Esophagus mucosa (tissue), 1 donor: ENCODE results near the gene SLC7A14. TPM values are rescaled to one million over a fixed set of nuclear protein-coding genes. Genes with fewer than 3 reads are reported as not detected.

ENCODE experiments used
- ATAC-seq: fragments of 200-7000 bp; cut with Tn5 transposase; one replicate; pipeline ENCODE4 v1.9.1; 2020
- total RNA-seq: library from RNA; stranded (reverse); gene quantifications from one replicate; pipeline ENCODE4 v1.2.4, GENCODE V29; 2023
- donor health status: DM: yes; HTN: yes; CAD: no.

Gene SLC7A14
- total RNA-seq, 1 donor from 2014 or later: not detected

- no peak for ATAC-seq
Measured at GRCh38 chr3:170496868-170497140, 89.1 kb downstream of the SLC7A14 start.

GRCh38 chr3:170496026-170496867, 89.6 kb downstream of the SLC7A14 start:
- no peak for ATAC-seq

- ATAC-seq: no peak
Measured at GRCh38 chr3:170494766-170495165, 91.1 kb downstream of the SLC7A14 start.

- no peak for ATAC-seq
Measured at GRCh38 chr3:170493712-170494182, 92.1 kb downstream of the SLC7A14 start.

- no peak for ATAC-seq
Measured at GRCh38 chr3:170491901-170492300, 94.0 kb downstream of the SLC7A14 start.

GRCh38 chr3:170490828-170491560, 94.9 kb downstream of the SLC7A14 start:
- no peak for ATAC-seq

GRCh38 chr3:170488802-170489201, 97.1 kb downstream of the SLC7A14 start:
- ATAC-seq: no peak

DNA sequence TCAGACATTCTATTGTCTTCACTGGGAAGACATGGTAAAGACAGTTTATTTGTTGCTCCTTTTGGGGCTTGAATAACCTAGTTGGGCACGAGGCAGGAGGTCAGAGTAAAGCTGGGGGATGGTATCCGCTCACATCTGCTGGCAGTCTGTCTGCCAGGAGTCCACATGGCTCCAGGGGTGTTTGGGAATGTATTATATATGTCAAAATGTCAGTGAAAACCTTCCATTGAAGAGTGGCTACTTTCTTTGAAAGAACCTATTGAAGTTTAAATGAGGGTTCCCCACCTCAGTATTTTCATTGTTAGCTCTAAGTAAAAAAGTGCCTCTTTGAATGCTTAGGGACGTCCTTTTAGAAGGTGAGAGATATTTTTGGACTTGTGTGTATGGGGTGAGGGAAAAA, 98.8 kb downstream of the SLC7A14 start:
- ATAC-seq: no peak

GRCh38 chr3:170486398-170486797, 99.5 kb downstream of the SLC7A14 start:
- no peak for ATAC-seq

GRCh38 chr3:170485696-170486095, 100.2 kb downstream of the SLC7A14 start:
- no peak for ATAC-seq

DNA sequence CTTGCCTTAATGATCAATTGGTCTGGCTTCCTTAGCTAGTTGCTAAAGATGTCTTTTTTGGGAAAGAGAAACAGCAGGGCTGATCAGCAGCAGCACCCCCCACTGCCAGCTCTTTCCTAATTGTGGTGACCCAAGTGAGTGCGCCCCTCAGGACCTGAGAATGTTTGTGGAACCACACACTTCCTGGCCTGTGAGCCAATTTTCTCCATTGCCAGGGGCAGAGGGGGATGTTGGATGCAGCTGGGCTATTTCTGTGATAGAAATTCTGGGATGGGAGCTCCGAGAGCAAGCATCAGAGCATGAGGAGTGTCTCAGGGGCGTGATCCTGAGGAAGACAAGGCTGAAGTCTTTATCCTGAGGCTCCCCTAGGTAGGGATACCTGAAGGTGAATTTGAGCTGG, 100.6 kb downstream of the SLC7A14 start:
- no peak for ATAC-seq

DNA sequence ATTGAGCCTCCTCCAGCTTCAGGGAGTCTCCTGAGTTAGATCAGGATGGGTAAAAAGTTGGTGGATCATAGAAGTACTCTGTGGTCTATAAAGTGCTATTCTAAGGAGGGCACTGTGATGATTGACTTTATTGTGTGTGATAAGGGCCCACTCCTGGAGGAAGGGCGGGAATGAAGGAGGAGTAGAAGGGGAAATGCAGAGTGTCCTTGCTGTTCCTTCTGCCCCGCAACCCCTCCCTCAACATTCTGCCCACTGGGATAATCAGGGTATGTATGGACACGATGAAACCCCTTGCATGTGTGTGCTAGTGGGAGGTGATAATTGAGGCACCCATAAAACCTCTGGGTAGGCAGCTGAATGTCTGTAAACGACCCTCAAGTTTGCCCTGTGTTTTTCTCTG, 101.0 kb downstream of the SLC7A14 start:
- no peak for ATAC-seq

DNA sequence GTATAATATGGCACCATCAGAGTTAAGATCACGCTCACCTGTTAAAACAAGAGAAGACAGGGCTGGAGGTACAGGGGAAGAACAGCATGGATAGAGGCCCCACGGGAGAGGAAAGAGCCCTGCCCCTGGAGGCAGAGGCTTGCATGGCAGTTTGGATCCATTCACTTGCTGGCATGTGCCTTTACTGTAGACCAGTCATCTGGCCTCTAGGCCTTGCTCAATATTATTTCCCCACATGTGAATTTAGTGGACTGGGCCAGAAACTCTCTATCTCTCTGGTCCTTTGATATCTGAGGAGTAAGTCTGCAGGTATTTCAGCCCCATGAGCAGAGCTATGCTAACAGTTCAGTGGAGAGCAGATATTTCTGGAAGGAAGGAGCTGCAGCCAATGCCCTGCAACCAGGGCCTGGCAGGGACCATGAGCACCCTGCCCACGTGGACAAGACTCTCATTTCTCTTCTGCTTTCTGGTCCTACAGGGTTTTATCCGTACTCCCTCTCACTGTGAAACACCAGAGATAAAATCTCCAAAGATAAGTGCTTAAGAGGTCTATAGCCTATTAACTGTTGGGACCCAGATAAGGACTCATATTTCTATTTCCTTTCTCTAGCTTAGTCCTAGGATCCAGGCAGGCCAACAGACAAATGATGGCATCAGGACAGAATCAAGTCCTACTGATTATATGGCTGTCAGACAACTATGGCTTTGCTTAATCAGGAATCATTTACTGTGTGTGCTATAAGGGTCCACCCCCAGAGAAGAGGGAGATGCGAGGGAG, 102.2 kb downstream of the SLC7A14 start:
- ATAC-seq: peak; percentile 25

- ATAC-seq: no peak
Measured at GRCh38 chr3:170482199-170482598, 103.7 kb downstream of the SLC7A14 start.

- no peak for ATAC-seq
Measured at GRCh38 chr3:170480111-170480510, 105.8 kb downstream of the SLC7A14 start.

- ATAC-seq: no peak
Measured at GRCh38 chr3:170477395-170477794, 108.5 kb downstream of the SLC7A14 start.

GRCh38 chr3:170476291-170476690, 109.6 kb downstream of the SLC7A14 start:
- no peak for ATAC-seq

GRCh38 chr3:170475092-170475685, 110.7 kb downstream of the SLC7A14 start:
- ATAC-seq: no peak

DNA sequence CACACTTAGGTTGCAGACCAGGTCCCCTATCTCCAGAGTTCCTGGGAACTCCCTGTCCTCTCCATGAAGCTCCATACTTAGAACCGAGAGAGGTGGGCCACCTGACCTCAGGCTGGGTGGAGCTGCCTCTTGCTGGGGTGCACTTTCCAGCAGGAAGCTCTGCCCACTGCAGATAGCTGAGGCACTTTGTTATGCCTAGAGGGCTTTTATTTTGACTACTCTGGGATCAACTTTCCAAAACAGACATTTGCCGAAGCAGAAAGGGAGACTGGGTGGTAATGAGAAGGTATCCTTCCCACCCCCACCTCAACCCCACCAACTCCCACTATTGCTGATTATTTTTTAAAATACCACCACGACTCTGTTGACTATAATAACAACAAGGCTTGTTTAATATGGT, 112.5 kb downstream of the SLC7A14 start:
- no peak for ATAC-seq

DNA sequence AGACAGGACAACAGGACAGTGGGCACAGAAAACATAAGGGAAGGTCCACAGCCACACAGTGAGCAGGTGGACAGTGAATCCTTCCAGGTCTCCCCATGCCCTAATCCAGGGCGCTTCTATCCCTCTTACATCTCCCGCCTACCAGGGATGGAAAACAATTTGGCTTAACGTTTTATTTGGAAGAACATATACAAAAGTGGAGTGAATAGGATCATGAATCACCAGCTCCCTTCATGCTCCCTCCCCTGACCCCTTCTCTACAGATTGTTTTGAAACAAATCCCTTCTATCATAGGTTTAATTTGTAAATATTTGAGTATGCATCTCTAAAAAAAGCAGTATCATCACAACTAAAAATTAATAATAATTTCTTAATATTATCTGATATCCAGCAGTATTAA, 114.7 kb downstream of the SLC7A14 start:
- no peak for ATAC-seq

GRCh38 chr3:170470063-170471016, 115.5 kb downstream of the SLC7A14 start:
- ATAC-seq: no peak
